ENCODE measurements around the gene C18orf54.
"Not testable (repeated sequence)": the region's sequence is repeated elsewhere in the genome, so short reads cannot be mapped to it uniquely, and the experiment has no call there.

C18orf54 gene

GRCh38 chr18:54357660-54358494 lies at the start of gene C18orf54, which contains the start of gene STARD6:
C18orf54 (plus strand) TSS chr18:54357906; CDS start chr18:54360573, 2,667 bp downstream.
STARD6 (minus strand) TSS chr18:54357858; CDS start chr18:54354573, 3,285 bp downstream.
- FAIRE-seq, result no peak

GRCh38 chr18:54309564-54309963 lies 48.1 kb upstream of the C18orf54 start:
- not testable (repeated sequence) for FAIRE-seq

- FAIRE-seq, result no peak
These were observed 41.5 kb upstream of the C18orf54 start for GRCh38 chr18:54316071-54316820.

DNA sequence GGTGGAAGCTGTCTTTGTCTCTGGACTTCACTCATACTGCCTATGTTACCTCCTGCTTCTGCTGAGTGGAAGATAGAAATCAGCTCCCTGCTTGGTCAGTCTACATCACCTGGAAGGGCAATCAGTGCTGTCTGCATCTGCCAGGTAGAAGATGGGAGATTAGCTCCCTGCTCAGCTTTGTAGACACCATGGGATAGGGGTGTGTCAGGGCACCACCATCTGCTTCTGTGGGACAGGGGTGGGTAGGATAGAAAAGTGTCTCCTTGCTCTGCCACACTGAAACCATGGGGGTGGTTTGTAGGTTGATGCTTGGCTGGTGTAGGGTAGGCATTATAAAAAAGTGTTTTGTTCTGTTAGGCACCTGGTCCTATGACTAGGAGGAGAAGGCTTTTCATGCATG lies 34.1 kb upstream of the C18orf54 start:
- FAIRE-seq, result no peak

GRCh38 chr18:54323970-54324369 lies 33.7 kb upstream of the C18orf54 start:
- FAIRE-seq, result no peak

DNA sequence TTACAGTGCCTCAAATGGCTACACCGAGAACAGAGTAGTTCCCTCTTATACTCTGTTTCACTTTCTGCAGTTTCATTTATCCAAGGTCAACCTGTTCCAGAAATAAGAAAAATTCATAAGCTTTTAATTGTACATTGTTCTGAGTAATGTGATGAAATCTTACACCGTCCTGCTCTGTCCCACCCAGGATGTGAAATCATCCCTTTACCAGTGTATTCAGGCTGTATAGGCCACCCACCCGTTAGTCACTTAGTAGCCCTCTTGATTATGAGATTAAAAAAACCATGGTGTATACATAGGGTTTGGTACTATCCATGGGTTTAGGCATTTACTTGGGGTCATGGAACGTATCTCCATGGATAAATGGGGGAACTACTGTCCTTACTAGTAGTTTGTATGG lies 29.9 kb upstream of the C18orf54 start:
- FAIRE-seq, result no peak

- no peak for FAIRE-seq
These were observed 27.9 kb upstream of the C18orf54 start for GRCh38 chr18:54329787-54330186.

DNA sequence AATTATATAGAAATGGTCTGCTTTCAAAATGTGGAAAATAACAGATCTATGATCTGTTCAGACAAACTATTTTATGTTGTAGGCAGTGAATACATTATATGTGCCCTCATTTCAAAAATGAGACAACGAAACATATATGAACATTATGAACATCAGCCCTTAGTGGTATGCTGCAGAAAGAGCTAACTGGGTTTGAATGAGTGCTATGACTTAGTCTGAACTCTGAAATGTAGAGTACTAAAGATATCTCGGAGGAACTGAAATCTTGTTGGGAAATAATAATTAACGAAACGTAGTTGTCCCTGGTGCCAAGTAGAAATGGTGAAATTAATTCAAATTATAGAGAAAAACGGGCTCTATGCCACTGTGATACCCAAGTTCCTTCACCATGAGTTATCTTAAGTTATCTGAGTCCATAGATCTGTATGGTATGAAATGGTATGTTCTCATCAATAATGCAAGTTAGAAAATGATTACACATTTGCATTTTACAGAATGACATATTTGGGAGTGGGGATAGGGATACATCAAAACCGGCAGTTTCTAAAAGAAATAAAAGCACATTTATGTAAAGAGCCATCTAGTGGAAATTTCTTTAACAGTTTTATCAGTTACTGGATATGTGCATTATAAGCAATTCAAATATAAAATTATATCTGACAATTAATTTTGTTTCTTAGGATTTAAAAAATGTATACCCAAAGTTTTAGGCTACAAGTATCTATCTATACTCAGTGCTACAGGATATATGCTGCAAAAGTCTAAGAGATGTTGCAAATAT lies 26.7 kb upstream of the C18orf54 start:
- FAIRE-seq, result peak; percentile 90

GRCh38 chr18:54335638-54336173 lies 22.0 kb upstream of the C18orf54 start:
- no peak for FAIRE-seq

DNA sequence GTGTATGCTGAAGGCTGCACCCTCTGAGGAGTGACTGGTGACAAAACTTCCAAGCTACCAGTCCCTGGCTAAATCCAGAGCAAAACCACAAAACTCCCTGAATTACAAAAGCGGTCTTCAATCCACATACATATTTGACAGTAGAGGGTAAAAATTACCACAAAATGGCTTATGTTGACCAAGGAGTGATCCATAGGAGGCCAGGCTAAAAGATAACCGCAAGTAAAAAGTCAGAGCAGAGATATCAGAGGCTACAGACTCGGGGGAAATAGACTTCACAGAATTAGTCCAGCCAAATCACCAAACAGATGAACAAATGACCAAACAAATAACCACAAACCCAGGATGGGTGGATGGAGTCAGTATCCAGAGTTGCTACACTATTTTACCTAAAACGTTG lies 19.5 kb upstream of the C18orf54 start:
- FAIRE-seq, result no peak

DNA sequence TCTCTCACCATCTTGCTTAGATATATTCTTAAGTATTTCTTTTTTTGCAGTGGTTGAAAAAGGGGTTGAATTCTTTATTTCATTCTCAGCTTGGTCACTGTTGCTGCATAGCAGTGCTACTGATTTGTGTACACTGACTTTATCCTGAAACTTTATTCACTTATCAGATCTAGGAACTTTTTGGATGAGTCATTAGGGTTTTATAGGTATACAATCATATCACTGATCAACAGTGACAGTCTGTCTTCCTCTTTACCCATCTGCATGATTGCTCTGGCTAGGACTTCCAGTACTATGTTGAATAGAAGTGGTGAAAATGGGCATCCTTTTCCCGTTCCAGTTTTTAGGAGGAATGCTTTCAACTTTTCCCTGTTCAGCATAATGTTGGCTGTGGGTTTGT lies 6.5 kb upstream of the C18orf54 start:
- FAIRE-seq, result no peak

GRCh38 chr18:54357082-54357659 lies 535 bp upstream of the C18orf54 start:
- FAIRE-seq, result no peak

DNA sequence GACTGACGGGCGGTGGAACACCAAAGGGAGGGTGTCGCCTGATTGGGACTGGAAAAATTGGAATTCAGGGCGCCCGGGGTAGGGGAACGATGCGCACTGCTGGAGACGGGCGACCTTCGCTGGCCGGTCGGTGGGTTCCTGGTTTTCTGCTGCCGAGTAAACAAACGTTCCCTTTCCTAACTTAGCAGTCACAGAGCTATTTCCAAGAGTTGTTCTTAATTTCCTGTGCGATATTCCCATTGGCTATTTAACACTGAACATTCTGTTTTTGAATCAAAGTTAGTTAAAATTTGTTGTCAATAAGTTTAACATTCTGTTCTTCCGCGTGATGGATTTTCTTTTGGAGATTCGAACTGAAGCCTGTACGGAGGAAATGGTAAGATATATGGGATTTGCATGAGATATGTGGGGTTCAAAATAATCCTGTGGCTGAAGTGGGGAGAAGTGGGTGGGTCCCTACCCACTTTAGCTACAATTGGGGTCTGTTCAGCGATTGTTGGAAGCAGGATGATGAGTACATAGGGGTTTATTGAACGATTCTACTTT lies 862 bp downstream of the C18orf54 start:
- FAIRE-seq, result no peak

GRCh38 chr18:54359233-54359632 lies 1.5 kb downstream of the C18orf54 start:
- no peak for FAIRE-seq

GRCh38 chr18:54360406-54360805 lies 2.7 kb downstream of the C18orf54 start:
- FAIRE-seq, result no peak

GRCh38 chr18:54378057-54378456 lies 20.4 kb downstream of the C18orf54 start:
- FAIRE-seq, result no peak

DNA sequence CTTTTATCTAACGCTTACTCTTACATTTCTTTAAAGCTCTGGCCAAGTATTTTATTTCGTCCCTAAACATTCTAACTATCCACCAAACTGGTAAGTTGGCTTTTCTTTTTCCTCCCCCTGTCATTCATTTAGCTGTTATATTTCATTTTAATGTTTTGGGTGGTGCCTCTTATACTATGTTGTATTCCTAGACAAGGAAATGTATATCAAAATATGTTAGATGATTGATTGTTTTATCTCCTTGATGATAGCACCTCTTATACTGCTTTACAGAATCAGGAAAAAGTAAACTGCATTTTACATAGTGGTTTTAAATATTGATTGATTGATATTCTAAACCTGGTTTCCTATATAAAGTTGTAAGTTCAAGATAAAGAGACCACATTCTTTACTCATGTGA lies 23.9 kb downstream of the C18orf54 start:
- FAIRE-seq, result peak; percentile 32

- no peak for FAIRE-seq
These were observed 24.4 kb downstream of the C18orf54 start for GRCh38 chr18:54382076-54382475.

GRCh38 chr18:54382733-54383252 lies 25.1 kb downstream of the C18orf54 start:
- no peak for FAIRE-seq

GRCh38 chr18:54386043-54386442 lies 28.3 kb downstream of the C18orf54 start:
- no peak for FAIRE-seq

DNA sequence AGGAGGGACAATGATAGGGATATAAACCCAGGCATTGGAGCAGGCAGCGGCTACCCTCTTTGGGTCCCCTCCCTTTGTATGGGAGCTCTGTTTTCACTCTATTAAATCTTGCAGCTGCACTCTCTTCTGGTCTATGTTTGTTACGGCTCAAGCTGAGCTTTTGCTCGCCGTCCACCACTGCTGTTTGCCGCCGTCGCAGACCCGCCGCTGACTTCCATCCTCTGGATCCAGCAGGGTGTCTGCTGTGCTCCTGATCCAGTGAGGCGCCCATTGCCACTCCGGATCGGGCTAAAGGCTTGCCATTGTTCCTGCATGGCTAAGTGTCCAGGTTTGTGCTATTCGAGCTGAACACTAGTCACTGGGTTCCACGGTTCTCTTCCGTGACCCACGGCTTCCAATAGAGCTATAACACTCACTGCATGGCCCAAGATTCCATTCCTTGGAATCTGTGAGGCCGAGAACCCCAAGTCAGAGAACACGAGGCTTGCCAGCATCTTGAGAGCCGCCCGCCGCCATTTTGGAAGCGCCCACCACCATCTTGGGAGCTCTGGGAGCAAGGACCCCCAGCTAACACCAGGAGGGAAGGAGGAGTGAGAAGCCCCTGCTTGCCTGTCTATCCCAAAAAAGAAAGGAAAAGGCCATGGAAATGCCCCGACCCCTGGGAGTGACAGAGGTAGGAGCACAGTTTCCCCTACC lies 29.2 kb downstream of the C18orf54 start:
- not testable (repeated sequence) for FAIRE-seq

Data from A204.1 (cell line).